Stimulated activated naive CD4-positive, alpha-beta T cell treated with Interleukin-2 at 50 U/mL for 16 hours (primary cell): ENCODE results near the gene CYB5D1.
"Not testable (repeated sequence)": the region's sequence is repeated elsewhere in the genome, so short reads cannot be mapped to it uniquely, and the experiment has no call there.

Source experiments
- DNase-seq: peaks from one replicate; lab custom pipeline; 2025; lab: John Stamatoyannopoulos, UW

Gene CYB5D1

GRCh38 chr17:7856011-7856810, 1.6 kb upstream of the CYB5D1 start:
- peak; percentile 31 for DNase-seq

GRCh38 chr17:7856811-7857712, 741 bp upstream of the CYB5D1 start, which contains the start of gene NAA38:
NAA38 (minus strand) TSS chr17:7857559; CDS start chr17:7857463, 96 bp downstream.
- peak; percentile 92 for DNase-seq

- DNase-seq = peak; percentile 56
These were observed 663 bp downstream of the CYB5D1 start for GRCh38 chr17:7858522-7858810.

- DNase-seq = no peak
These were observed 1.2 kb downstream of the CYB5D1 start for GRCh38 chr17:7859028-7859427.

- peak; percentile 35 for DNase-seq
These were observed 5.1 kb downstream of the CYB5D1 start for GRCh38 chr17:7862692-7863437.

GRCh38 chr17:7864384-7864783, 6.6 kb downstream of the CYB5D1 start:
- DNase-seq = not testable (repeated sequence)

GRCh38 chr17:7864995-7865650, 7.3 kb downstream of the CYB5D1 start:
- no peak for DNase-seq

- no peak for DNase-seq
These were observed 10.1 kb downstream of the CYB5D1 start for GRCh38 chr17:7867881-7868329.

GRCh38 chr17:7873051-7873450, 15.2 kb downstream of the CYB5D1 start:
- DNase-seq = no peak

- no peak for DNase-seq
These were observed 18.1 kb downstream of the CYB5D1 start for GRCh38 chr17:7875804-7876370.

GRCh38 chr17:7878234-7878633, 20.4 kb downstream of the CYB5D1 start:
- no peak for DNase-seq

GRCh38 chr17:7880076-7880868, 22.5 kb downstream of the CYB5D1 start:
- no peak for DNase-seq

GRCh38 chr17:7881276-7882054, 23.7 kb downstream of the CYB5D1 start:
- no peak for DNase-seq

- no peak for DNase-seq
These were observed 24.3 kb downstream of the CYB5D1 start for GRCh38 chr17:7882068-7882467.

GRCh38 chr17:7882629-7883028, 24.8 kb downstream of the CYB5D1 start:
- DNase-seq = no peak

GRCh38 chr17:7883781-7884386, 26.1 kb downstream of the CYB5D1 start:
- DNase-seq = peak; percentile 21

- peak; percentile 44 for DNase-seq
These were observed 27.0 kb downstream of the CYB5D1 start for GRCh38 chr17:7884581-7885366.
